ENCODE results near the gene CD276.
A peak's percentile ranks its signal among the peaks of the same experiment; 100 is the strongest.
"Not testable (repeated sequence)": the region's sequence is repeated elsewhere in the genome, so short reads cannot be mapped to it uniquely, and the experiment has no call there.

The CD276 gene

DNA sequence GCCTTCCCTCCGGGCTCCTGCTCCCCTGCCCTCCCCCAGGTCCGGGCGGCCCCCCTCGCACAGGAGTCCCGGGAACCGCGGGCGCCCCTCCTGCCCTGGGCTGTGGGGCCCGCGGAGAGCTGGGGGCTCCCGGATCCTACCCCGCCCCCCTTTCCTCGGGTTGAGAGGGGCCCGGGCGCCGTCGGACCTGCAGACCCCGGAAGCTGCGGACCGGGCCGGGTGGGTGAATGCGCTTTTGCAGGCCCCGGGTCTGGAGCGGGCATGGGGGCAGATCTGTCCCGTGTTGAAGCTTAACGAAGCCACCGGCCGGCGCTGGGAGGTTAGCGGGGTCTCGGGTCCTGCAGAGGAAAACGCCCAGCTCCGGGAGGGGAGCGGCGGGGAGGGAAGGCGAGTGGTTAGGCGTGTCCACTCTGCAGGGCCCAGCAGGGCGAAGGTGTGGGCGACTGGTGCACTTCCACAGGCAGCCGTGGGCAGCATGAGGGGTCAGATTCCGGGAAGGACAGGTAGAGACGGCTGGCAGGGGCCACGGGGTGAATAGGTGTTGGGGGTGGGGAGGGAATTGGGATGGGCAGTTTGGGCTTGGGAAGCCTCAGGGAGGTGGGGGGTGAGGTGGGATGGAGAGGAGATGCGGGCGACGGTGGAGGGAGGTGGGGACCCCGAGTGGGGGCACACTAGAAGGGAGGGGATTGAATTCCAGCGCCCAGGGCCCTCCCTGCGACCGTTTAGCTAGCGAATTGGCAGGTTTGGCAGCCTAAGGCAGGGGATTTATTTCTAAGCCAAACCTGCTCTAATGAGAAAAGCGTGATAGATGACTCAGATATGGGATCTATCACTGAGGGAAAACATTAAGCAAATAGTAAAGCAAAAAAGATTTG is 635 bp downstream of the CD276 start:
- DNase-seq, result no peak

DNA sequence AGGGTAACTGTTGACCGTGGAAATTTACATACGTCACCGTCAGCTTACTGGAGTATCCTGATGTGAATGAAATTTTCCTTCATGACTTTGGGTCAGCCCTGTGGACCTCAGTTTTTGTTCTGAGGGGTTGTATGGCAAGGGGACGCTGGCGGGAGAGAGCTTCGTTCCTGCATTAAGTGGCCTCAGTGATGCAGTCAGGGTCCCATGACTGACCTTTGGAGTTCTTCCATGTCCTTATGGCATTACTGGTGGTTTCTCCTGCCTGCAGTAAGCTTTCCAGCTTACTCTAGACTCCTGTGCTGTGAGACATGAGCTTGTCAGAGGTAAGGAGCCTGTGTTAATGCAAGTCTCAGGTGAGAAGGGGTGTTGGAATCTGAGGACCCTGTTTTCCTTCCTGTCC is 1.8 kb downstream of the CD276 start:
- no peak for DNase-seq

DNA sequence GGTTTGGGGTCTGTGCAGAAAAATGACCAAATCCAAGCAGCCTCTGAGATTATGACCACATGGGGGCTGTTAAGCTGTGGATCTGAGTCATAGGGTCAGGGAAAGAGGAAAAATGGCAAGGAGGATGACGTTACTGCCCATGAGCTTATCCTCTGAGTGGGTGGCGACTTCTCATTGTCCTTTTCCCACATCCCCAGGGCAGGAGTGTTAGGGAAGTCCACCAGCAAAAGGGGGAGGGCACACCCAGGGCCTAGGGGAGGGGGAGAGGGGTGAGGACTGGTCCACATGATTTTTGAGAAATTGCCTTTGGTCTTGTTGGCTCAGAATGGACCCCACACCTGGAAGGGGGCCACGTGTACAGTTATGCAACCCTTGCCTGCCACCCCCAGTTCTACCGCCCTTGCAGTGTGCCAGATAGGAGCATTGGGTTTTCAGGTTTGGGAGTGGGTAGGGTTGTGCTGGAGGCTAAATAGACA is 2.6 kb downstream of the CD276 start:
- no peak for DNase-seq

DNA sequence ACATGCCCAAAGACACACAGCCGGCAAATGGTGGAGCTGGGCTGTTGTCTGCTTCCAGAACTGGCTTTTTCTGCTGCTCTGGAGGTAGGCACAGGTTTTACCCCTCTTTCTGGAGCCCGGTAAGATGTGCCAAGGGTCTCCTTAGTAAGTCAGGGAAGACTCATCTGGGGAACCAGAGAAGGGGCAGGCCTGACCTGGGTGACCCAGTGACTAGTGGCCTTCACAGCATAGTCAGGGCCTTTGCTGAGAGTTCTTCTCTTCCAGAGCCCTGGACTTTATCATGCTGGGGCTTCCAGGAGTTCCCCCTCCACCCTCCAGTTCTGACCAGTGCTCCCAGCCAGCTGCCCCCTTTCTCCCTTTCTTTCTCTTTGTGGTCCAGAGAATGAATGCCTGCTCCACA is 3.2 kb downstream of the CD276 start:
- DNase-seq, result no peak

DNA sequence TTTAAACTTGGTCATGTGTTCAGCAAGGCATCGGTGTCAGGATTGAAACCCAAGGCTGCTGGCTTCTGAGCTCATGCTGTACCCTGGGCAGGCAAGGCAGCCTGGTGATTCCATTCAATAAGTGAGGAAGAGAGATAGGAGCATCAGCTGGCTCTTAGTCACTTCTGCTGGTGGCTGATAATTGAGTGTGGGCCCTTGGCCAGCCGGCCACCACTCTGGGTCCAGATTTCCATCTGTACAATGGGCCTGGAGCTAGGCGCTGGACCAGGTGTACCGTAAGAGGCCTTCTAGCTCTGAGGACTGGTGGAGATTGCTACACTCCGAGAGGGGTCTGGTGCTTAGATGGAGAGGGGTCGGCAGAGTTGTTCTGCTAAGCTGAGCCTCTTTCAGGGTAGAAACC is 4.3 kb downstream of the CD276 start:
- DNase-seq, result no peak

DNA sequence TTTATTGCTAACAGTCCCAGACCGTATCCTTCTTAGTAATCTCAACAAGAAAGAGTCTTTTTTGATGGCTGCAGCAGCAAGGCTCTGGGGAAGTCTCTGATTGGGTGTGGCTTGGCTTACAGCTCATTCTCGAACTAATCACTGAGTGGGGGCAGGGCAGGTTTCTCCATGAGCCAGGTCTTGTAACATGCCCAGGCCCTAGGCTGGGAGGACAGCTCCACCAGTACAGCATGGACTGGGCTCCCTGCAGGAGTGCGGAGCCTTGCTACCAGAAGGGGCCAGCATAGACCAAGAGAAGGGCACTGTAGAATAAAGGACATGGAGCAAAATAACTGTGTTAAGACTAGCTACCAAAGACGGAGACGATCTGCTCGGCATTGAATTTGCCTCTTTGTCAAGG is 7.2 kb downstream of the CD276 start:
- no peak for DNase-seq

DNA sequence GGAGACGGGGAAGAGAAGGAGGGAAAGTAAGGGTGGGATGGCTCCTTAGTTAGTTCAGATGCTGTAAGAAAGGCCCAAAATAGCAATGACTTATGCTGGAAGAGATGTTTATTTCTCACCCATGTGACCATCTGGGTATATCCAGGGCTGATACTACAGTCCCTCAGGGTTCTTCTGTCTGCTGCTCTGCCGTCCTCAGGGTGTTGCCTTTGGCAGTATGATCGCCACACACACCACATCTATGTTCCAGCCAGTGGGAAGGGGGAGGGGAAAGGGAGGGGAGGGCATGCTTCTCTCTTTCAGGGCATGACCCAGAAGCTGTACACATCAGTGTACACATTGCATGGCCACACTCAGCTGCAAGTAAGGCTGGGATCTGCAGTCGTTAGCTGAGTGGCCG is 10.2 kb downstream of the CD276 start:
- no peak for DNase-seq

DNA sequence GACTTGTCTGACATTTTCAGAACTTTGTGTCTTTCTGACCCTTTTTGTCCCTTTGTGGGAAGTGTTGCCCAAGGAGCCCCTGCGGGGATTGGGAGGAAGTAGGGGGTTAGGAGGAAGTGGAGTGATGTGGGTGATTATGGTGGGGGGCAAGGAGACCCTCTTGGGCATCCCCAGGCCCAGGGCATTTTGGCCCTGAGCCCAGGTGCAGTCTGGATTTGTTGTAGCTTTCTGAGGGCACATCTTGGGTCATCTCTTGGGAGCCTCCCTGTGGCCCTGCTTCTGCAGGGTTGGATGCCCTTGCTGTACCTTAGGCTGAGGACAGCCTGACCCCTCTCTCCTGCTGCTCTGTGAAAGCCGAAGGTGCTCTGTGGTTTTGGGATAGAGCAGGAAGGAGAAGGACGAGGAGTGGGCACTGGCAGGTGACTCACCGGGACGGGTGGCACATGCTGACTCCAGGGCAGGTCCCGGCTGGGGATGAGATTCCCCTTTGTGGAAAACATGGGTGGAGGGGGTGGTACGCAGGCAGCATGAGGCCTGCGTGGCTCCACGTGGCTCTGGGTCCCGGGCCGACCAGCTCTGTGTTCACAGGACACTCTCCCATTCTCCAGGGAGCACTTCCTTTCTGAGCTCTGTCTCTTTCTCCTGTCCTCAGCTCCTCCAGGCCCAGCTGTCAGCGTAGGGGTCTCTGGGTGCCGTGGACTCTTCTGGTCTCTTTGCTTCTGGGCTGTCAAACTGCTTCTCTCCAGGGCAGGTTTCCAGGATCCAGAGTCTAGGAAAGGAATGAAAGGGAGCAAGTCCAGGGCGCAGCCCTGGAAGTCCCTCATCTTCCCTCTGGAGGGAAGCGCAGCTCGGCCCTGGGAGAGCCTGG is 11.8 kb downstream of the CD276 start:
- no peak for DNase-seq

DNA sequence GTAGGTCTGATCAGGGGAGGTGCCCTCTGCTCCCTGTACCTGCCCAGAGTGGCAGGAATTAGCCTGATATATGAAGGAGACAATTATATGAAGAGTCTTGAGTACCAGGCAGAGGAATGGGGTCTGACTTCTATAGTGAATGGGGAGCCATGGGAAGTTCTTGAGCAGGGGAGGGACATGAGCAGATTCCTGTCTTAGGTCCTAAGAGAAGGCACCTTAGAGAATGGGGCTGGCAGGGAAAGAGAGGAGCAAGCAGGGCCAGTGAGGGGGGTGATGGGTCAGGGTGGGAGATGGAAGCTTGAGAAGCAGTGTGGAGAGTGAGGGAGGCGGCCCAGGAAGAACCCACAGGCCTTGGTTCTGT is 12.4 kb downstream of the CD276 start:
- no peak for DNase-seq

DNA sequence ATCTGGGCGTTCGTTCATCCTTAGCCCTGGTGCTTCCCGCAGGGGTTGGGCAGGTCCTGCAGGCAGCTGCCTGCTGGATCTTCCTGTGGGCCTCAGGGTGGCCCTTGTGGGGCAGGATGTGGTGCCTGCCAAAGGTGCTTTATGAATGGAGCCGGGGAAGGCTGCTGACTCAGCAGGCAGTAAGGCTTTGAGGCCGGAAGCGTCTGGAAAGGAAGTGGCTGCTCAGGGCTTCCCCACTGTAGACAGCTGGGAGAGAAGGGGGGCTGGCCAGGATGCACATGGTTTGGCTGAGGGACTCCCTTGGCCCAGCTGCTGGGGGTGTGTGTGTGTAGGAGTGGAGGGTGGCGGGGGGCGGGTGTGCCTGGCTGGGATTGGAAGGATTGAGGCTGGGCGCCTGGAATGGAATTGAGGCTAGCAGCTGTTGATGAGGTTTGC is 12.9 kb downstream of the CD276 start:
- DNase-seq, result peak; percentile 62

DNA sequence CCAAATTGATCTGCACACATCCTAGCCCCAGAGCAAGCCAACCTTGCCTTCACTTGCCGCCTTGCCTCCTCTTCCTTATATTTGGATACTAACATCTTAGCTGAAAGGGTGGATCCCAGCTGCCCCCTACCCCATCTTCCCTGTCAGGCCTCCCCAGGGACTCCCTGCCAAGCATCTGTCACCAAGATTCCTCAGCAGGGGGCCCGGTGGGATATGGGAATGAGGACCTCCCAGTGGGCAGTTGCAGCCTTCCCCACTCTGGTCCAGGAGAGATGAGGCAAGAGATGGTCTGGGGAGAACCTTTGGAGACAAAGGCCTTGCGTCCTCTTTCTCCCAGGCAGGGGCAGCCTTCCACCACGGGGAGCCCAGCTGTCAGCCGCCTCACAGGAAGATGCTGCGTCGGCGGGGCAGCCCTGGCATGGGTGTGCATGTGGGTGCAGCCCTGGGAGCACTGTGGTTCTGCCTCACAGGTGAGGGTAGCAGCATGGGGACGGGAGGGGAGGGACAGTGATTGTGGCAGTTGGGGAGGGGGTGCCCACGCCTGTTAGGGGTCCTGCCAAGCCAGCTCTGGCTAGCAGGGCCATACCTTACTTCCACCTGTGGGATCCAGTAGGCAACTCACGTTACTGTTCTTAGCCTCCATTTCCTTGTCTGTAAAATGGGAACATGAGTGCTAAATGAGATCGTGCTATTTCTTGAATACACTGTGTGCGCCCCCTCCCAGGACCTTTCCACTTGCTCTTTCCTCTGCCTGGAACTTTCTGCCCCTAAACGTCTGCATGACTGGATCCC is 15.3 kb downstream of the CD276 start:
- DNase-seq, result no peak

DNA sequence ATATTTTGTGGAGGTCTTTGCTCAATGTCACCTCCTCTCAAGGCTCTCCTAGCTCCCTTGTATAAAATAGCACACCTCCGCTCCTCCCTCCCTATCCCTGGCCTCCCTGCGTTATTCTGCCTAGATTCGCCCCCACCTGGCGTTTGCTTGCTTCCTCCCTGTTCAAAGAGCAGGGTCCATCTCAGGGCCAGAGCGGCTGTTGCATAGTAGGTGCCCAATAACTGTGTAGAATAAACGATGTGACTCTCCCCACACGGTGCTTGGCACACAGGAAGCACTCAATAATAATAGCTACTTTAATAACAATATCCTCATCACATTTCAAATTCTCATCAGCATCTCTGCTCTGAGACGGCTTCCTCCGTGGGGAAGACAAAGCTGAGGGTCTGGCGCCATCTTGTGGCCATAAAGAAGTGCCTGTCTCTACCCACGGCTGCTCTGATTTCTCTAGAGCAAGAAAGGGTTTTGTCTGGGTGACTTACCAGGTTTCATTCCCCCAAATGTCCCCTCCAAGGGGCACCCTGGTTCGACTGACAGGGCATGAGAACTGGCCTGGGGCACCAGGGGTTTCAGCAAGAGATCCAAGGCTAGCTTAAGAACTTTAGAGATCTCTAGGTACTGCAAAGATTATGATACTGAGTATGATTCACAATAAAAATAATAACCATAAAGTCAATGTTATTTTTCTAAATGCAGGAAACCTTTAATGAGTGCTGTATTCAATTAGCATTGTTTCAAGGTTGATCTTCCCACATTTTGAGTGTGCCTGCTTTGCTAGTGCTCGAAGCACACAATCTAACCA is 16.1 kb downstream of the CD276 start:
- peak; percentile 69 for DNase-seq

DNA sequence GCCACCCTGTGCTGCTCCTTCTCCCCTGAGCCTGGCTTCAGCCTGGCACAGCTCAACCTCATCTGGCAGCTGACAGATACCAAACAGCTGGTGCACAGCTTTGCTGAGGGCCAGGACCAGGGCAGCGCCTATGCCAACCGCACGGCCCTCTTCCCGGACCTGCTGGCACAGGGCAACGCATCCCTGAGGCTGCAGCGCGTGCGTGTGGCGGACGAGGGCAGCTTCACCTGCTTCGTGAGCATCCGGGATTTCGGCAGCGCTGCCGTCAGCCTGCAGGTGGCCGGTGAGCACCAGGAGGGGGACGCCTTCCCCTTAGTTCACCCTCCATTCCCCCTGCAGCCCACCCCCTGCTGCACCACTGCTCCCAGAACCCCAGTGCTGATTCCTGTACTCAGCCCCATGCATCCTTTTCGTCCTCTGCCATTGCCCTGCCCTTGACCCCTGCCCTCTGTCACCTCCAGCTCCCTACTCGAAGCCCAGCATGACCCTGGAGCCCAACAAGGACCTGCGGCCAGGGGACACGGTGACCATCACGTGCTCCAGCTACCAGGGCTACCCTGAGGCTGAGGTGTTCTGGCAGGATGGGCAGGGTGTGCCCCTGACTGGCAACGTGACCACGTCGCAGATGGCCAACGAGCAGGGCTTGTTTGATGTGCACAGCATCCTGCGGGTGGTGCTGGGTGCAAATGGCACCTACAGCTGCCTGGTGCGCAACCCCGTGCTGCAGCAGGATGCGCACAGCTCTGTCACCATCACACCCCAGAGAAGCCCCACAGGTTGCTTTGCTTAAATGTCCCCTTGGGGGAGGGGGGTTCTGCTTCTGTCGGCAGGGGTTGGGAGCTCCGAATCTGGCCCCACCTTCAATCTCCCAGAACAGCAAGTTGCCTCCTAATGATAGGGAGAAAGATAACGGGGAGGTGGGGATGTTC is 18.4 kb downstream of the CD276 start:
- DNase-seq, result not testable (repeated sequence)

DNA sequence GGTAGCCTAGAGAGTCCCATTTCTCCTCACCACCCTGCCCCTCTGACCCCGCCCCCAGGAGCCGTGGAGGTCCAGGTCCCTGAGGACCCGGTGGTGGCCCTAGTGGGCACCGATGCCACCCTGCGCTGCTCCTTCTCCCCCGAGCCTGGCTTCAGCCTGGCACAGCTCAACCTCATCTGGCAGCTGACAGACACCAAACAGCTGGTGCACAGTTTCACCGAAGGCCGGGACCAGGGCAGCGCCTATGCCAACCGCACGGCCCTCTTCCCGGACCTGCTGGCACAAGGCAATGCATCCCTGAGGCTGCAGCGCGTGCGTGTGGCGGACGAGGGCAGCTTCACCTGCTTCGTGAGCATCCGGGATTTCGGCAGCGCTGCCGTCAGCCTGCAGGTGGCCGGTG is 19.4 kb downstream of the CD276 start:
- DNase-seq, result not testable (repeated sequence)

DNA sequence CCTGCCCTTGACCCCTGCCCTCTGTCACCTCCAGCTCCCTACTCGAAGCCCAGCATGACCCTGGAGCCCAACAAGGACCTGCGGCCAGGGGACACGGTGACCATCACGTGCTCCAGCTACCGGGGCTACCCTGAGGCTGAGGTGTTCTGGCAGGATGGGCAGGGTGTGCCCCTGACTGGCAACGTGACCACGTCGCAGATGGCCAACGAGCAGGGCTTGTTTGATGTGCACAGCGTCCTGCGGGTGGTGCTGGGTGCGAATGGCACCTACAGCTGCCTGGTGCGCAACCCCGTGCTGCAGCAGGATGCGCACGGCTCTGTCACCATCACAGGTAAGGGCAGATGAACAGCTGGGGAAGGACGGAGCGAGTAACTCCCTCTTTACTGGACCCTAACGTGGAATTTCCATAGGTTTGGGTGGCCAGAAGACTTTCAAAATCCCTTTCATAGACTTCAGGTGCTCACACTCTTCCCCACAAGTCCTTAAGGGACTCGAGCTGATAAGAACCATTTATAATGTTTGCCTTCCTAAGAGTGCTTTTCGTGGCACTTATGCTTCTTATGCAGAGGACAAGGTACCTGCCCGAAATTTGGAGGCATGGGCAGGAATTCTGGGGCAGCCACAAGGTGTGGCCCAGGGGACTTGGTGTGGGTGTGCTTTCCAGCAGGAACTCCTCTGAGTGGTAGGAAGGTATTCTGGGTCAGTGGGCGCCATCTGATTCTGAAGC is 20.1 kb downstream of the CD276 start:
- DNase-seq, result not testable (repeated sequence)

DNA sequence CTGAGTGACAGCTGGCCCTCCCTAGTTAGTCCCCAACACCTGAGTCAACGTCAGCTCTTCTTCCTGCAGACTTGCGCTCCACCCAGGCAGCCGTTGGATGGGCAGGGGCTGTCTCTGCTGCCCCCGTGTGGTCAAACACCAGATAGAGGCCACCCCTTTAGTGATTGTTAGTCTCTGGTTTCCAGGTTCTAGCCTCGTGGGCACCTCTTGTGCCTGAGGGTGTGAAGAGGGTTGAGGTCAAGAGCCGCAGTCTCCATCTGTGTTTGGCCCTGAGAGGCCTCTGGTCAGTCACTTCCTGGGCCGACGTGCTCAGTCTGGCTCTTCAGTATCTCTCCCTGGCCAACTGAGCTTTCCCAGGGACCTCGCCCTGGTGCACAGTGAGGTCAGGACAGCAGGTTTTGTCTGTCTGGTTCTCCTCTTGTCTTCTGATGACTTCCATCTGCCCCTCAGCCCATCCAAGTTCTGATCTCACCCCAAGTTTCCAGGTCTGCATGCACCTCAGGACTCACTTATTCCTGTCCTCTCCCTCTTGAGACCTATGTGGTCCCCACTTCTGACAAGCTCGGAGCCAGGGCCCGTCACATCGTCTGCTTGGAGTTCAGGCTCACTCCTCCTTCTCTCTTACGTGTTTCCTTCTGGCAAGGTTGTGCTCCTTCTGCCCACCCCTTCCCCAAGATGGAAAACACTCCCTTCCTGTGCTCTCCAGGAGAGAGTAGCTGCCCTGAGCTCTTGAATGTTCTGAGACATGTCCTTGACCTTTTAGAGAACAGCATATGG is 20.9 kb downstream of the CD276 start:
- peak; percentile 45 for DNase-seq

DNA sequence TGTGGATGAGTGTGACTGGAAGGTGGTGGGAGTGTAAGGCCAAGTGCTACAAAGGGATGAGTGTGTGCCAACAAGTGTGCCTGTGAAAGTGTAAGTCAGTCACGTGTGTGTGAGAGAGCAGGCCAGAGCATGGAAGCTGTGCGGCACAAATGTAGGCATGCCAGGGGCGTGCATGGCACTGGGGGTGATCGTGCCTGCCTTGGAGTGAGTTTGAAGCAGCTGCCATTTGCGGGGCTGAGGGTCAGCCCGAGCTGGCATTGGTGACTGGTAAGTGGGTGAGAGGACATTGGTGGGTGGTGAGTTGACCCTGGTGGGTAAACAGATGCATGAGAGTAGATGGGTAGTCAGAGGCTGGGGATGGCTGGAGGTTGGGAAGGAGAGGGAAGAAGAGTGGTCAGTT is 24.5 kb downstream of the CD276 start:
- DNase-seq, result no peak

DNA sequence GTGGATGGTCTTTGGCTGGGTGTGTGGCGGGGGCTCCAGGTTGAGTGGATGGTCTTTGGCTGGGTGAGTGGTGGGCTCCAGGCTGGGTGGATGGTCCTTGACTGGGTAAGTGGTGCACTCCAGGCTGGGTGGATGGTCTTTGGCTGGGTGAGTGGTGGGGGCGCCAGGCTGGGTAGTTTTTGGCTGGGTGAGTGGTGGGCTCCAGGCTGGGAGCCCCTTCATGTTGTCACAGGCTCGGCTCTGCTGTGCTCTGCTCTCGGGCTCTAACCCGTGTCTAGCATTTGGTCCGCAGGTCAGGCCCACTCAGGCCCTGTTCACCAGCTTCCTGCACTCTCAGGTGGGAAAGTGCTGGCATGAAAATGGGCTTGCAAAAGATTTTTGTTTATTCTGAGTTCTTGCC is 25.1 kb downstream of the CD276 start:
- DNase-seq, result no peak

DNA sequence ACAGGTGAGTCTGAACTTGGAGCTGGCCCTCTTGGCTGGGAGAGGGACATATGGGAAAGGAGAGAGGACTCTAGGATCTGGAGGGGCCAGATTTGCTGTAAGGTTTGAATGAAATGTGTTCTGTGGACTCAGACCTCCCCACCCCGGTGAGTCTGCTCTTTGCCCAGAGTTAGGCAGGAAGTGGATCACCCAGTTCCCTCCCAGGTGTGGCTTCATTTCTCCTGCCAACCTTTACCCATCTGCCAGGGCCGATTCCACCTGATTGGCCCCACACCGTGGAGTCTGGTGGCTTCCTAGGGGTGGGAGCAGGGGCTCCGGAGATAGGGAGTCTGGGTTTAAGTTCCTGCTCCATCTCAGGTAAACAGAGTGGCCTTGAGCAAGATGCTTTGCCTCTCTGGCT is 25.5 kb downstream of the CD276 start:
- DNase-seq, result no peak
